Trophoblast cell (in vitro differentiated cells and primary cell): Measurements from ENCODE around the gene LHFPL4.

ENCODE experiments used
- DNase-seq, 2 donors: peaks; one replicate each; pipeline ENCODE4 v3.0.0-alpha.2; 2016
- H2AFZ ChIP-seq: 2 replicates; pipeline ENCODE4 v1.6.1; 2013; ENCODE audit warnings: low read length, moderate library complexity, mild to moderate bottlenecking; ENCODE audit not compliant: insufficient read depth, poor library complexity
- H2AK5ac ChIP-seq: 2 replicates; pipeline ENCODE4 v1.6.1; 2013; ENCODE audit warnings: mild to moderate bottlenecking, low read length
- H2BK120ac ChIP-seq: 2 replicates; pipeline ENCODE4 v1.6.1; 2013; ENCODE audit warnings: low read length, mild to moderate bottlenecking, moderate library complexity; ENCODE audit not compliant: insufficient read depth, poor library complexity
- H2BK12ac ChIP-seq: 2 replicates; pipeline ENCODE4 v1.6.1; 2013; ENCODE audit warnings: mild to moderate bottlenecking, low read length, moderate library complexity
- H2BK5ac ChIP-seq: 2 replicates; pipeline ENCODE4 v1.6.1; 2013; ENCODE audit warnings: low read length, low read depth, moderate library complexity, mild to moderate bottlenecking; ENCODE audit not compliant: poor library complexity
- H3K14ac ChIP-seq: 2 replicates; pipeline ENCODE4 v1.6.1; 2013; ENCODE audit warnings: mild to moderate bottlenecking, low read length
- H3K18ac ChIP-seq: 2 replicates; pipeline ENCODE4 v1.6.1; 2013; ENCODE audit warnings: mild to moderate bottlenecking, low read length
- H3K23ac ChIP-seq: 2 replicates; pipeline ENCODE4 v1.6.1; 2013; ENCODE audit warnings: low read length
- H3K27ac ChIP-seq: 2 replicates; pipeline ENCODE4 v1.5.1; 2013; ENCODE audit warnings: low read depth, mild to moderate bottlenecking, inconsistent platforms, low read length, moderate library complexity
- H3K27me3 ChIP-seq: 2 replicates; pipeline ENCODE4 v1.6.1; 2013; ENCODE audit warnings: inconsistent platforms, mild to moderate bottlenecking, low read length, moderate library complexity; ENCODE audit not compliant: insufficient read depth
- H3K36me3 ChIP-seq, 2 experiments: 1 replicate in 1 of 2; 2 replicates in 1 of 2; pipeline ENCODE4 v1.6.1; 2013; ENCODE audit warnings: low read length in 2 of 2, mild to moderate bottlenecking in 2 of 2, moderate library complexity in 1 of 2; ENCODE audit not compliant: insufficient read depth in 2 of 2, control insufficient read depth in 1 of 2
- H3K4ac ChIP-seq: 2 replicates; pipeline ENCODE4 v1.6.1; 2013; ENCODE audit warnings: low read depth, mild to moderate bottlenecking, low read length, moderate library complexity
- H3K4me1 ChIP-seq, 2 experiments: 1 replicate in 1 of 2; 2 replicates in 1 of 2; pipeline ENCODE4 v1.6.1; 2013; ENCODE audit warnings: low read length in 2 of 2, mild to moderate bottlenecking in 2 of 2, moderate library complexity in 1 of 2; ENCODE audit not compliant: insufficient read depth in 2 of 2, control insufficient read depth in 1 of 2
- H3K4me2 ChIP-seq: 2 replicates; pipeline ENCODE4 v1.6.1; 2013; ENCODE audit warnings: inconsistent platforms, mild to moderate bottlenecking, low read length, moderate library complexity
- H3K4me3 ChIP-seq: 2 replicates; pipeline ENCODE4 v1.5.1; 2013; ENCODE audit warnings: mild to moderate bottlenecking, low read depth, low read length, inconsistent platforms
- H3K79me1 ChIP-seq: one replicate; pipeline ENCODE4 v1.6.1; 2013; ENCODE audit warnings: low read length
- H3K79me2 ChIP-seq: 2 replicates; pipeline ENCODE4 v1.6.1; 2013; ENCODE audit warnings: low read length, mild to moderate bottlenecking; ENCODE audit not compliant: control insufficient read depth, insufficient read depth, poor library complexity
- H3K9ac ChIP-seq: 2 replicates; pipeline ENCODE4 v1.6.1; 2013; ENCODE audit warnings: mild to moderate bottlenecking, low read length
- H3K9me3 ChIP-seq: 2 replicates; pipeline ENCODE4 v1.6.1; 2013; ENCODE audit warnings: low read depth, mild to moderate bottlenecking, control low read depth, inconsistent platforms, low read length; ENCODE audit not compliant: insufficient read depth
- H4K12ac ChIP-seq: 2 replicates; pipeline ENCODE4 v1.6.1; 2013; ENCODE audit warnings: low read depth, mild to moderate bottlenecking, low read length, moderate library complexity
- H4K8ac ChIP-seq: 2 replicates; pipeline ENCODE4 v1.6.1; 2013; ENCODE audit warnings: low read depth, mild to moderate bottlenecking, low read length, moderate library complexity
- H4K91ac ChIP-seq: one replicate; pipeline ENCODE4 v1.6.1; 2013; ENCODE audit warnings: low read depth, mild to moderate bottlenecking, low read length, moderate library complexity
- WGBS: extraction: QIAGEN DNeasy Blood & Tissue Kit; methylation state at CpG from one replicate; pipeline ENCODE4 v1.1.7; 2013; ENCODE audit warnings: missing lambda C conversion rate; ENCODE audit not compliant: insufficient read length, insufficient coverage; ENCODE audit errors: extremely low coverage; 5-methylcytosine and 5-hydroxymethylcytosine counted together

LHFPL4 gene

GRCh38 chr3:9525078-9525477 is 28.5 kb downstream of the LHFPL4 start:
- Histone ChIP-seq H3K23ac (no peak overlapping the region), H3K18ac (no peak overlapping the region), H3K79me2 (no peaks in the 10 kb centered on the region), H3K4me2 (no peak overlapping the region), H3K9ac (no peak overlapping the region), H2BK5ac (no peak overlapping the region), H2AK5ac (no peak overlapping the region), H3K4me3 (no peak overlapping the region), H2AFZ (no peak overlapping the region), H3K4me1 (no peaks in the 10 kb centered on the region), H3K27me3 (no peaks in the 10 kb centered on the region), H2BK12ac (no peak overlapping the region), H3K79me1 (no peaks in the 10 kb centered on the region), H3K9me3 (no peaks in the 10 kb centered on the region), H3K36me3 (no peaks in the 10 kb centered on the region), H4K91ac (no peak overlapping the region), H3K4ac (no peak overlapping the region), H4K12ac (no peak overlapping the region), H3K27ac (no peak overlapping the region), H3K14ac (no peak overlapping the region), H2BK120ac (no peak overlapping the region), H4K8ac (no peak overlapping the region)
- no peak for DNase-seq
- no CpG with 5 or more reads among the region's 2 CpGs for WGBS

GRCh38 chr3:9514956-9515355 is 38.7 kb downstream of the LHFPL4 start:
- no CpG with 5 or more reads among the region's 2 CpGs for WGBS
- Histone ChIP-seq H3K27ac (no peak overlapping the region), H3K27me3 (no peaks in the 10 kb centered on the region), H3K79me2 (no peaks in the 10 kb centered on the region), H3K79me1 (no peaks in the 10 kb centered on the region), H3K9me3 (no peaks in the 10 kb centered on the region), H3K23ac (no peak overlapping the region), H2AK5ac (no peak overlapping the region), H3K9ac (no peak overlapping the region), H4K8ac (no peak overlapping the region), H2BK12ac (no peak overlapping the region), H2AFZ (no peak overlapping the region), H3K18ac (no peak overlapping the region), H2BK5ac (no peak overlapping the region), H3K14ac (no peak overlapping the region), H4K12ac (no peak overlapping the region), H2BK120ac (no peak overlapping the region), H4K91ac (no peak overlapping the region), H3K4me3 (no peak overlapping the region), H3K4me1 (no peaks in the 10 kb centered on the region), H3K4ac (no peak overlapping the region), H3K4me2 (no peak overlapping the region), H3K36me3 (no peaks in the 10 kb centered on the region)
- DNase-seq = peak; percentile 67 to 85

GRCh38 chr3:9514306-9514705 is 39.3 kb downstream of the LHFPL4 start:
- Histone ChIP-seq H4K8ac (no peak overlapping the region), H4K12ac (no peak overlapping the region), H3K79me1 (no peaks in the 10 kb centered on the region), H3K4me2 (no peak overlapping the region), H3K4me1 (no peaks in the 10 kb centered on the region), H3K4ac (no peak overlapping the region), H4K91ac (no peak overlapping the region), H2AK5ac (no peak overlapping the region), H3K9ac (no peak overlapping the region), H3K4me3 (no peak overlapping the region), H2BK120ac (no peak overlapping the region), H3K18ac (no peak overlapping the region), H3K27me3 (peaks cover 2% of the 10 kb centered on the region), H3K27ac (no peak overlapping the region), H3K9me3 (no peaks in the 10 kb centered on the region), H2BK12ac (no peak overlapping the region), H3K36me3 (no peaks in the 10 kb centered on the region), H3K14ac (no peak overlapping the region), H2AFZ (no peak overlapping the region), H3K79me2 (no peaks in the 10 kb centered on the region), H2BK5ac (no peak overlapping the region), H3K23ac (no peak overlapping the region)
- WGBS = no CpG with 5 or more reads among the region's 4 CpGs
- no peak for DNase-seq

- no peak overlapping the region for H3K27ac ChIP-seq
- peak; percentile 73 to 85 for DNase-seq
- no peak overlapping the region for H2BK120ac ChIP-seq
- WGBS = no CpG with 5 or more reads among the region's 7 CpGs
- H3K9ac ChIP-seq = no peak overlapping the region
- H2BK5ac ChIP-seq = no peak overlapping the region
- no peak overlapping the region for H3K4me2 ChIP-seq
- H4K8ac ChIP-seq = no peak overlapping the region
- H3K14ac ChIP-seq = no peak overlapping the region
- no peaks in the 10 kb centered on the region for H3K4me1 ChIP-seq
- H3K23ac ChIP-seq = no peak overlapping the region
- H3K79me1 ChIP-seq = no peaks in the 10 kb centered on the region
- no peak overlapping the region for H2AFZ ChIP-seq
- H3K79me2 ChIP-seq = no peaks in the 10 kb centered on the region
- H2BK12ac ChIP-seq = no peak overlapping the region
- no peak overlapping the region for H3K4ac ChIP-seq
- H2AK5ac ChIP-seq = no peak overlapping the region
- no peak overlapping the region for H4K91ac ChIP-seq
- H3K36me3 ChIP-seq = no peaks in the 10 kb centered on the region
- H3K18ac ChIP-seq = no peak overlapping the region
- peaks cover 3% of the 10 kb centered on the region for H3K27me3 ChIP-seq
- H3K9me3 ChIP-seq = no peaks in the 10 kb centered on the region
- H4K12ac ChIP-seq = no peak overlapping the region
- no peak overlapping the region for H3K4me3 ChIP-seq
These were observed 41.1 kb downstream of the LHFPL4 start for GRCh38 chr3:9512456-9513045.
